Gastrocnemius medialis (tissue), 4 donors: Measurements from ENCODE around the gene MLANA. TPM values are rescaled to one million over a fixed set of nuclear protein-coding genes. Genes with fewer than 3 reads are reported as not detected.

Source experiments
- ATAC-seq, 2 donors: fragments of 150-250 bp; one replicate each; pipeline ENCODE4 v1.9.1; 2016
- DNase-seq, 2 donors: peaks; one replicate each; pipeline ENCODE4 v3.0.0-alpha.2; 2019
- H3K27ac ChIP-seq, 4 donors: fragments of 200-600 bp; sonication (generic); 1 replicate in 1 of 4; 2 replicates in 3 of 4; pipeline ENCODE4 v1.5.1; 2016 to 2018; ENCODE audit warnings: mild to moderate bottlenecking in 2 of 4, moderate library complexity in 1 of 4
- H3K27me3 ChIP-seq, 3 donors: fragments of 200-600 bp; sonication (generic) in 2 of 3; 1 replicate in 1 of 3; 2 replicates in 2 of 3; pipeline versions ENCODE4 v1.5.1 to v1.6.0; 2016 to 2019; ENCODE audit warnings: mild to moderate bottlenecking in 1 of 3, moderate library complexity in 1 of 3
- H3K36me3 ChIP-seq, 2 donors: fragments of 200-600 bp; sonication (generic) in 1 of 2; one replicate each; pipeline ENCODE4 v1.5.1; 2017 to 2018
- H3K4me1 ChIP-seq, 2 donors: fragments of 200-600 bp; sonication (generic) in 1 of 2; one replicate each; pipeline ENCODE4 v1.5.1; 2016 to 2017; ENCODE audit warnings: mild to moderate bottlenecking in 2 of 2
- H3K4me3 ChIP-seq, 4 donors: fragments of 200-600 bp; sonication (generic) in 3 of 4; 1 replicate in 1 of 4; 2 replicates in 3 of 4; pipeline ENCODE4 v1.5.1; 2016 to 2019; ENCODE audit warnings: mild to moderate bottlenecking in 2 of 4
- H3K9me3 ChIP-seq, 3 donors: fragments of 200-600 bp; sonication (generic) in 2 of 3; 1 replicate in 1 of 3; 2 replicates in 2 of 3; pipeline ENCODE4 v1.5.1; 2016 to 2019
- POLR2A ChIP-seq, 2 donors: fragments of 450-650 bp; IDR thresholded peaks; one replicate each; pipeline ENCODE4 v1.6.1; 2017; ENCODE audit warnings: antibody characterized with exemption in 2 of 2, mild to moderate bottlenecking in 2 of 2, moderate library complexity in 2 of 2
- in situ Hi-C, 4 donors: fragments of 200-750 bp; cut with MboI; loops; one replicate each; pipeline versions ENCODE4 v1.15.0 to v1.8.0; 2017; ENCODE audit warnings: low sequenced_read_pairs in 4 of 4
- intact Hi-C: fragments of 100-400 bp; cut with DNase I; formaldehyde crosslinking; loops from one replicate; pipeline ENCODE4 v1.15.1; 2023; ENCODE audit warnings: low total_unique reads
- total RNA-seq, 4 donors: library from RNA; depleted of rRNA; stranded (reverse); fragments of >200 nt; gene quantifications; one replicate each; pipeline versions ENCODE4 v1.1.0 to v1.2.3, GENCODE V29; 2016
- TF ChIP-seq, protein P1 (sequence below), 5 experiments: fragments of 450-650 bp in 3 of 5; fragments of 200-600 bp in 2 of 5; sonication (generic) in 2 of 5; IDR thresholded peaks in 4 of 5; conservative IDR thresholded peaks in 1 of 5; 1 replicate in 4 of 5; 2 replicates in 1 of 5; pipeline ENCODE4 v1.5.1; 2016 to 2019; ENCODE audit warnings: antibody characterized with exemption in 5 of 5, mild to moderate bottlenecking in 3 of 5, moderate library complexity in 3 of 5

The MLANA gene
- total RNA-seq, 4 donors from 2014 or later = not detected

DNA sequence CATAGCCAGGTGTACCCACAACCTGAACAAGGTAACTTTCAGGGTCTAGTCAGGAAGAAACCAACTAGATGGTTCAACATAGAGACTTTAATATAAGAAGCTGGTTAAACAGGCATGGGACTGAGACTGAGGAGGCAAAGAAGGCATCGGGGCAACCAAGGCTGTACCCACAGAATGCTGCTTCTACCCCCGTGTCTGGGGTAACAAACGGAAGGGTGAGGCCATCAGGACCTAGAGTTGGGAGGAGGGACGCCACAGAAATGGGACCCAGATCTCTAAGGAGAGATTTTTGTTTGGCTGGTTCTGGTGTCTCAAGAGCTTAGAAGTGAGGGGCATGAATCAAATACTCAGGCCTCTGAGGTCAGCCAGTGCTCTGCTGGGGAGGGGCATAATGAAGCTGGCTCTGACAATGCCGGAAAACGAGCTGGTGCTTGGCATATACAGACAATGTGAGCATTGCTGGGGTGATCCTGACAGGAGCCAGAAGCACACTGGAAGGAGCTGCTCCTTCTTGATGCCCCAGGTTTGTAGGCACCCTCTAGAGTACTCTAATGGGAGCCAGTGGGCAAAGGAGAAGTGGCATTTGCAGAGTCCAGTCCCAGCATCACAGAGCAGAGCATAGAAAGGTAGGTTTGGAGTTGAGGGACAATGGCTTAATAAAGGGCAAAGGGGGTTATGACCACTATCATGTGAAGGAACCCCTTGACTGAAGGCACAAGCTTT lies 3.7 kb downstream of the MLANA start:
- Histone ChIP-seq H3K4me1 (peaks cover 0 to 4% of the 10 kb centered on the region in 2 donors), H3K27me3 (no peaks in the 10 kb centered on the region), H3K27ac (no peak overlapping the region), H3K9me3 (no peaks in the 10 kb centered on the region), H3K36me3 (peaks cover 0 to 7% of the 10 kb centered on the region in 2 donors), H3K4me3 (no peak overlapping the region)
- intact Hi-C loops (no loop called here), in situ Hi-C loops (loop anchor here in 2 of 4 donors (10.0 to 25.0 kb wide), 2 partner anchors 190 to 418 kb away; no protein-coding TSS in a partner anchor)
- no peak for TF ChIP-seq POLR2A (IDR thresholded peaks at IDR 0.05)
- TF ChIP-seq, protein P1, sequence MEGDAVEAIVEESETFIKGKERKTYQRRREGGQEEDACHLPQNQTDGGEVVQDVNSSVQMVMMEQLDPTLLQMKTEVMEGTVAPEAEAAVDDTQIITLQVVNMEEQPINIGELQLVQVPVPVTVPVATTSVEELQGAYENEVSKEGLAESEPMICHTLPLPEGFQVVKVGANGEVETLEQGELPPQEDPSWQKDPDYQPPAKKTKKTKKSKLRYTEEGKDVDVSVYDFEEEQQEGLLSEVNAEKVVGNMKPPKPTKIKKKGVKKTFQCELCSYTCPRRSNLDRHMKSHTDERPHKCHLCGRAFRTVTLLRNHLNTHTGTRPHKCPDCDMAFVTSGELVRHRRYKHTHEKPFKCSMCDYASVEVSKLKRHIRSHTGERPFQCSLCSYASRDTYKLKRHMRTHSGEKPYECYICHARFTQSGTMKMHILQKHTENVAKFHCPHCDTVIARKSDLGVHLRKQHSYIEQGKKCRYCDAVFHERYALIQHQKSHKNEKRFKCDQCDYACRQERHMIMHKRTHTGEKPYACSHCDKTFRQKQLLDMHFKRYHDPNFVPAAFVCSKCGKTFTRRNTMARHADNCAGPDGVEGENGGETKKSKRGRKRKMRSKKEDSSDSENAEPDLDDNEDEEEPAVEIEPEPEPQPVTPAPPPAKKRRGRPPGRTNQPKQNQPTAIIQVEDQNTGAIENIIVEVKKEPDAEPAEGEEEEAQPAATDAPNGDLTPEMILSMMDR (IDR thresholded peaks at IDR 0.05 in 4 of 5, conservative IDR thresholded peaks at IDR 0.05 in 1 of 5) = no peak
- ATAC-seq = no peak
- no peak for DNase-seq

DNA sequence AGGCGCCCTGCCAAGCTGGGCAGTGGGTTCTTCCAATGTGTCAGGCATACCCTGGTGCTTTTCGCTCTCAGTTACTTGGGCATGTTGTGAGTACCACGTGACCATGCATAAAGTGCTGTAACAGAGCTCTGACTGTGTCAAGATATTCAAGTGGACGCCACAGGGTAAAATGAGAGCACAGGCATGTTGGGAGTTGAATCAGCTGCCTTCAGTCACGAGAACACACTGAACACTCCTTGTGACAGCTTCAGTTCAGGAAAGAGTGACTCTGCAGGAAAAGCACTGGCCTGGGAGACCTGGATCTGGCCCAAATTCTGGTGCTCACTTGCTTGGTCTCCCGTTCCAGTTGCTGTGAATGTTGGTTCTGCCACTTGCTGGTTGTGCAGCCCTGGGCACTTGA lies 5.1 kb downstream of the MLANA start:
- in situ Hi-C loops (loop anchor here in 2 of 4 donors (10.0 to 25.0 kb wide), 2 partner anchors 191 to 417 kb away; no protein-coding TSS in a partner anchor), intact Hi-C loops (no loop called here)
- ATAC-seq (peak; percentile 79 to 83), DNase-seq (peak in 1 of 2 donors; percentile 35)
- Histone ChIP-seq H3K4me3 (no peak overlapping the region), H3K9me3 (no peaks in the 10 kb centered on the region), H3K4me1 (peaks cover 0 to 4% of the 10 kb centered on the region in 2 donors), H3K27ac (peak overlapping the region in 3 of 4 donors; percentile 26 to 36 (median 35)), H3K27me3 (no peaks in the 10 kb centered on the region), H3K36me3 (peaks cover 0 to 7% of the 10 kb centered on the region in 2 donors)
- TF ChIP-seq, protein P1 (IDR thresholded peaks at IDR 0.05 in 4 of 5, conservative IDR thresholded peaks at IDR 0.05 in 1 of 5) = no peak
- TF ChIP-seq POLR2A (IDR thresholded peaks at IDR 0.05) = no peak

DNA sequence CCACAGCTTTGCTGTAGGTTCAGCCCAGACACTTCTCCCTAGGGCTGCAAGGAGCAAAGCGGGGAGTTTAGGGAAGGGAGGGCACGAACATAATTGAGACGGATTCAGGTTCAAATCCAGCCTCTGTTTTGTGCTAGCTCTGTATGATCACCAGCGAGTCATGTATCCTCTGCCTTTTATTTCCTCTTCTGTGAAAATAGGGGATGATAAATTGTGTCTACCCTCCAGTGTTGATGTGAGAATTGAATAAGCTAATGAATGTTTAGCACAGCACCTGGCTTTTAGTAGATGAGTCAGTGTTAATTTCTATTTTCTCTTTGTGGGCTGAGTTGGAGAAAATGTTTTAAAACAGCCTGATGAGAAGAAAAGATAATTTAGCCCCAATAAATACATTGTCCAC lies 6.2 kb downstream of the MLANA start:
- no peak for TF ChIP-seq POLR2A (IDR thresholded peaks at IDR 0.05)
- TF ChIP-seq, protein P1 (IDR thresholded peaks at IDR 0.05 in 4 of 5, conservative IDR thresholded peaks at IDR 0.05 in 1 of 5) = no peak
- Histone ChIP-seq H3K9me3 (no peaks in the 10 kb centered on the region), H3K4me3 (no peak overlapping the region), H3K27me3 (no peaks in the 10 kb centered on the region), H3K27ac (no peak overlapping the region), H3K4me1 (peaks cover 0 to 4% of the 10 kb centered on the region in 2 donors), H3K36me3 (peaks cover 0 to 7% of the 10 kb centered on the region in 2 donors)
- intact Hi-C loops (no loop called here), in situ Hi-C loops (loop anchor here in 2 of 4 donors (10.0 to 25.0 kb wide), 2 partner anchors 192 to 415 kb away; no protein-coding TSS in a partner anchor)
- ATAC-seq = no peak
- DNase-seq = no peak

DNA sequence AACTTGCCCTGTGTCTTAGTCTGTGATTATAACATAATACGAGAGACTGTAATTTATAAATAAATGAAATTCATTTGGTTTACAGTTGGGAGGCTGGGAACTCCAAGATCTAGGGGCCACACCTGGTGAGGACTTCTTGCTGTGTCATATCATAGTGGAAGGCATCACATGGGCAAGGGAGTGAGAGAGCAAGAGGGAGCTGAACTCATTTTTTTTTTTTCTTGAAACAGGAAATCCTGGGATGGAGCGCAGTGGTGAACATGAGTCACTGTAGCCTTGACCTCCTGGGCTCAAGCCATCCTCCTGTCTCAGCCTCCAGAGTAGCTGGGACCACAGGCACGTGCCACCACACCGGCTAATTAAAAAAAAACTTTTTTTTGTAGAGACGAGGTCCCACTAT lies 7.2 kb downstream of the MLANA start:
- H3K4me3 ChIP-seq = no peak overlapping the region
- TF ChIP-seq, protein P1 (IDR thresholded peaks at IDR 0.05 in 4 of 5, conservative IDR thresholded peaks at IDR 0.05 in 1 of 5) = no peak
- TF ChIP-seq POLR2A (IDR thresholded peaks at IDR 0.05) = no peak
- in situ Hi-C loops (loop anchor here in 2 of 4 donors (10.0 to 25.0 kb wide), 2 partner anchors 193 to 414 kb away; no protein-coding TSS in a partner anchor), intact Hi-C loops (no loop called here)
- peaks cover 0 to 7% of the 10 kb centered on the region in 2 donors for H3K36me3 ChIP-seq
- H3K9me3 ChIP-seq = no peaks in the 10 kb centered on the region
- no peaks in the 10 kb centered on the region for H3K27me3 ChIP-seq
- H3K4me1 ChIP-seq = peaks cover 0 to 4% of the 10 kb centered on the region in 2 donors
- ATAC-seq (no peak), DNase-seq (no peak)
- H3K27ac ChIP-seq = no peak overlapping the region
